ENCODE data around the gene NPC1L1. TPM values are rescaled to one million over a fixed set of nuclear protein-coding genes. Genes with fewer than 3 reads are reported as not detected.

Gene NPC1L1
- total RNA-seq, 2 donors from 2014 or later, result 0.14 to 0.23 TPM

DNA sequence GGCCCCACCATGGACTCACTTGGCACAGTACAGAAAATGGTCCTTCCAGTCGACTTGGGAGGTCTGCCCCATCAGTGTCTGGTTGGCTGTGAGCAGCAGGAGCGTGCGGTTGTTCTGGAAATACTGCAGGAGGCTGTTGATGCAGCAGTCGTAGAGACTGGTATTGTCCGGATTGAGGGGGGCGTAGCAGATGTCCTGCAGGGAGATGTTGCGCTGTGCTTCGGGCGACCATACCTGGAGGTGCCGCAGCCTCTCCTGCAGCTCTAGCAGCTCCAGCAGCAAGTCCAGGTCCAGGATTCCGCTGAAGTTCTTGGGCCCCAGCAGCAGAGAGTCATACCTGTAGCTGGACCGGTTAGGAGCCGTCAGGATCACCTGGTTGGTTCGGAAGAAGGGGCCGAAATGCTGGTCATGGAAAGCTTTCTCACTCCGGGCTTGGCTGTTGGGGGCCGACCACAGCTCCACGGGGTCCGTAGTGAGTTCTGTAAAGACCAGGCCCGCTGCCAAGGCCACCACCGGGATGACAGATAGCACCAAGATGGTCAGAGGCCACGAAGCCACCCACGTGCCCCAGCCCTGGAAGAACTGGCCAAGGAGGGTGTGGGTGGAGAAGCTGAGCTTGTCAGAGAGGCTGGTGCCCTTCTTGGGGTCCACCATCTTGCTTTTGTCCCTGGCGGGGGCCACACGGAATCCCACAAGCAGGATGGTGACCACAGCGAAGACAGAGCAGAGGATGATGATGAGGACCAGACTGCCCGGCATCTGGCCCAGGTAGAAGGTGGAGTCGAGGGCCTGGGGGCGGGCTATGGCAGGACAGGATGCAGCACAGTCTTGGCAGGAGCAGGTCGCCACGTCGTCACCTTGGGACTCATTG, 2.1 kb downstream of the NPC1L1 start:
- intact Hi-C loops (cut with DNase I), result no loop called here
- DNase-seq (ENCODE audit: low spot score), result no peak

DNA sequence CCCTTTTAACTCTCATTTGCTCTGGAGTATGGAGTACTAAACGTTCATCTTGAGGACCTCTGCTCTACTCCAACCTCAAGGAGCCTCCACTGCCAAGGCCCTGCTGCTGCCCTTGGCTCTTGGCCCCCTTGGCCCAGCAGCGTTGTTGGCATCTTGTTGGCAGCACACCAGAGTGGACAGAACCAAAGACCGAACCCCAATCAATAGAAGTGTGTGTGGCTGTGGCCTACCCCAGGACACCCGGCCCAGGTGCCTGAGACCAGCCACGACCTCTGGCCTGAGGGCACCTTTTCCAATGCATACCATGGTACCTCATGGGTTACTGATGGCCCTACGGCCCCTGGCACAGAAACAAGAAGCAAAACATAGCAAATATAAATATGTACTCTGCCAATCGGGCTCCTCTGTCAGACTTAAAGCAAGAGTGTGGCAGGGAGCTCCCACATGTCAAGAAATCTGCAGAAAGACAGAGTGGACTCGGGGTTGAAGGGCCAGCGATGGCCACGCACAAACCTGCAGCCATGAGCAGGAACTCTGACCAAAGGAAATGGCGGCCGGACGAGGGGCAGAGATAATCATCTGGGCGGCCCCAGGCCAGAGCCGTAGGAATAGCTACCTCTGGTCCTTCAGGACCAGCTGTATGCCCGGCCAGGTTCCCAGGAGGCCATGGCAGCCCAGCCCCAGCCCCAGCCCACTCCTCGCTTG, 2.9 kb downstream of the NPC1L1 start:
- DNase-seq (ENCODE audit: low spot score), result no peak
- intact Hi-C loops (cut with DNase I), result no loop called here

- no peak for DNase-seq (ENCODE audit: low spot score)
- intact Hi-C loops (cut with DNase I), result no loop called here
Measured at GRCh38 chr7:44537442-44537841, 3.7 kb downstream of the NPC1L1 start.

DNA sequence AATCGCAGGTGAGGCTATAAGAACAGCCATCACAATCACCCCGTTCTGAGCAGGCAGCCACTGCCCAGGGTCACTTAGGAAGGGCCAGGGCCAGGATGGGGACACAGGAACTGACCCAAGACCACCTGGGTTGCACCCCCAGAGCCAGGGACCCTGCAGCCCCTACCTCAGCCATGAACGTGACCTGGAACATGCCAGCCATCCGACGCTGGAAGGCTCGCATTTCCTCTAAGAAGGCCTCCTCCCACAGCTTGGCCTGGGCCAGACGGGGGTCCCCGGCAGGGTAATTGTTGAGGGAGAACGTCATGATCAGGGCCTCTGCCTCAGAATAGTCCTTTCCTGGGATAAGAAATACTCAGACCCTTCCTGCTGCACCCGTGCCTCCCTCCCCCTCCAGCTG, 5.0 kb downstream of the NPC1L1 start:
- no peak for DNase-seq (ENCODE audit: low spot score)
- intact Hi-C loops (cut with DNase I), result no loop called here

- intact Hi-C loops (cut with DNase I), result no loop called here
- DNase-seq (ENCODE audit: low spot score), result no peak
Measured at GRCh38 chr7:44535348-44536064, 5.6 kb downstream of the NPC1L1 start.

DNA sequence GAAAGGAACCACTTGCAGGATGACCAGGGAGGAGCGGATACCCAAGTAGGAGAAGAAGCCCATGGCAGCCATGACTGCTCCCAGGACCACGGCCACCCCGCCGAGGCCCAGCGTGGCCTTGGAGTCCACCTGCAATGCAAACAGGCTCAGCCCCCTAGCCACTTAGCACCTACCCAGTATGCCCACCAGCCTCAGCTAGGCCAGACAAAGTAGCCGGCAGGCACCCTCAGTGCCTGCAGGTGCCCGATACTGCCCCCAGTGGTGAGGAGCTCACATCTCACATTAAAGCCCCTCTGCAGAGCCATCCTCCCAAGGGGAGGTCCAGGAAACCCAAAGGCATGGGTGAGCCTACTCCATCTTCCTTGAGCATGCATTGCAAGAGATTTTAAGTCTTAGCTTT, 6.6 kb downstream of the NPC1L1 start:
- intact Hi-C loops (cut with DNase I), result no loop called here
- DNase-seq (ENCODE audit: low spot score), result no peak

DNA sequence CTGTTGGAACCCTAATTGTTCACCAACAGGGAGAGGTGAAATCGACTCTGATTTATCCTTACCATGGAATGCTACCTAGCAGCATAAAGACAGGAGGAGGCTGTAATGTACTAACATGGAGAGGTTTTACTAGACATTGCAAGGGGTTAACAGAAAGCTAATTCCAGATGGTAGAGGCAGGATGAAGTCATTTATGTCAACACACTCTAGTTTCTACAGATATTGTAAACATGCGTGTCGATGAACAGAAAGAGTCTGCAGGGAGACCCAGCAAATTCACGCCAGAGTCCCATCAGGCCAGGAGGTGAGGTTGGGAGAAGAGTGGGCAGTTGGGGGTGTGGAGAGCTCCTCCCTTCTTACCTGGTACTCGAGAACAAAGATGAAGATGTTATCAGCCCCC, 7.0 kb downstream of the NPC1L1 start:
- intact Hi-C loops (cut with DNase I), result no loop called here
- no peak for DNase-seq (ENCODE audit: low spot score)

GRCh38 chr7:44533301-44534055, 7.7 kb downstream of the NPC1L1 start:
- no peak for DNase-seq (ENCODE audit: low spot score)
- intact Hi-C loops (cut with DNase I), result no loop called here

- DNase-seq (ENCODE audit: low spot score), result no peak
- intact Hi-C loops (cut with DNase I), result no loop called here
Measured at GRCh38 chr7:44531421-44532380, 9.4 kb downstream of the NPC1L1 start.

DNA sequence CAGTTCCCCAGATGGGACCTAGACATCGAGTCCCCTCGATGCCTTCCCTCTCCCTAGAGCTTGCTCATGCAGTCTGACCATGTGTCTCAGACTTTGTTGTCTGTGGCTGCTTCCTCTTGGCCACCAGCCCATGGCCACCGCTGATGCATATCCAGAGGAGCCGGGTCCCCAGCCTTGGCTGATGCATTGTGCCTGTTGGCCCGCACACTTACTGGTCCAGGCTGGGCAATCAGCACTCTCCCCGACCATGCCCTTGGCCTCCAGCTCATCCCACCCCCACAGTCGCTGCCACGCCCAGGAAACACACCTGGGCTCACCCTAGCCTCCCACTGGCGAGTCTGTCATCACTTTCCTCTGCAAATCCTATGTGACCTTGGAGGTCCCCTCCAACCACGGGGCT, 10.1 kb downstream of the NPC1L1 start:
- no peak for DNase-seq (ENCODE audit: low spot score)
- intact Hi-C loops (cut with DNase I), result no loop called here

GRCh38 chr7:44524811-44525388, 16.2 kb downstream of the NPC1L1 start:
- no peak for DNase-seq (ENCODE audit: low spot score)
- intact Hi-C loops (cut with DNase I), result no loop called here

DNA sequence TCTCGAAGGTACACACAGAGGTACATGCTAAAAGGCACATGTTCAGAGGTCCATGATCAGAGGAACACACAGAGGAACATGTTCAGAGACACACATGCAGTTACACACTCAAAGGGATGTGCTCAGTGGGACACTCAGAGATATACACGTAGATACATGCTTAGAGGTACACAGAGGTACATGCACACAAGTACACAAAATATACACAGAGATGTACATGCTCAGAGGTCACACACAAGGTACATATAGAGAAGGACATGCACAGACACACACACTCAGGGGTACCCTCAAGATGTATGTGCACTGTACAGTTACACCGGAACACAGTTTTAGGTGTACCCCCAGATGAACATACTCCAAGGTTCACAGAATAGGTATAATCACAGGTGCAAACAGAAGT, 18.8 kb downstream of the NPC1L1 start:
- no peak for DNase-seq (ENCODE audit: low spot score)
- intact Hi-C loops (cut with DNase I), result no loop called here

DNA sequence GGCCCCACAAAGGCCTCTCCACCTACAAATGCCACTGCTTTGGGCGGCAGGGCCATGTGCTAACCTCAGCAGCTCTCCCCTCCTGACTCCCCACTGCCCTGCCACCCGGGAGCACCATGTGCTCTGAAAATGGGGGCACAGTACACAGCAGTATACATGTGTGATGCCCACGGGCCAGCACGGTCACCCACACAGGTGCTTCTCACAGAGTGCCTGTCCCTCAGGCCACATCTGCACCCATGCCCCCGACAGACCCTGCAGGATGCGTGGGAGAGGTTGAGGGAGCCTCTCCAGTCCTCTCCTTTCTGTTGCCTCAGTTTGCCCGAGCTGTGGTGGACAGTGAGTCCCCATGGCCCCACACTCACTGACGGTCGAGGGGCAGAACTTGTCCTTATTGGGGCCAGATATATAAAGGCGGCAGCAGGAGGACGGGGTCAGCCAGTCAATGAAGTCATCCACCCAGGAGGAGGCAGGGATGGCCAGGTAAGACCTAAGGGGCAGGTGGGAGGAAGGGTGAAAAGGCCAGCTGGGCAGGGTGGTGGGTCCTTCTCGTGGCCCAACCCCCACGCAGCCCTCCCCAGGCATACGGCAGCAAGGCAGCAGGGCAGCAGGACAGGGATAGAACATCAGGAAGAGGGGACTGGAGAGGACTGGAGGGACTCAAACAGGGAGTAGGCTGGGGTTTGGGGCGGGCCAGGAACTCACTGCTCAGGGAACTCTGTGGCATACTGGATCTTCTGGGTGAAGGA, 19.6 kb downstream of the NPC1L1 start:
- no peak for DNase-seq (ENCODE audit: low spot score)
- intact Hi-C loops (cut with DNase I), result no loop called here

DNA sequence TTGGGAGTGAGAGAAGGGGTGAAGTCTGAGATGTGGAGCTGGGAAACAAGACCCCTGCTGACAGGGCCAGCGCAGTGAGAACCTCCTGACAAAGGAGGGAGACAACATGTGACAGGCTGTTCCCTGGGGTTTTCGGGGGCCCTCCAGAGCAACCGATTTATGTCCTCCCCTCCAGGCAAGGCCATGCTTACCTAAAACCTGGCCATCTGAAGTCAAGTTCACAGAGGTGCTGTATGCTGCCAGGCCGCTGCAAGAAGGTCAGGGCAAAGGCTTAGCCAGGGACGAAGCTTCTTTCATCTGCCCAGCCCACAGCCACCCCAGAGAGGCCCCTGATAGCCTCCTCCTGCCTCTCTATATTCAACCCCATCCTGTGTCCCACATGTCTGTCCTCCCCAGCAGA, 20.6 kb downstream of the NPC1L1 start:
- no peak for DNase-seq (ENCODE audit: low spot score)
- intact Hi-C loops (cut with DNase I), result no loop called here

DNA sequence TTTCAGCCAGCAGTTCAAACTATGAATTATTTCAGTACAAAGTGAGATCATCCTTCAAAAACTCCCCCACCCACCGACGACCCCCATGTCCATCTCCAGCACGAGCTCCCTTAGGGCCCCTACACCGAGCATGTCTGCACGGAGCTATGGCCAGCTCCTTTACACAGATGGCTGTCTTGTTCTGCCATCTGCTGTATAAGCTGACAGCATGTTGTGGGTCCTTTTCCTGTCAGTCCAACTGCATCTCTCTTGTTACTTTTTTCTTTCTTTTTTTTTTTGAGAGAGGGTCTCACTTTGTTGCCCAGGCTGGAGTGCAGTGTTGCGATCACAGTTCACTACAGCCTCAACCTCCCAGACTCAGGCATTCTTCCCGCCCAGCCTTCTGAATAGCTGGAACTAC, 21.6 kb downstream of the NPC1L1 start:
- intact Hi-C loops (cut with DNase I), result no loop called here
- DNase-seq (ENCODE audit: low spot score), result no peak

DNA sequence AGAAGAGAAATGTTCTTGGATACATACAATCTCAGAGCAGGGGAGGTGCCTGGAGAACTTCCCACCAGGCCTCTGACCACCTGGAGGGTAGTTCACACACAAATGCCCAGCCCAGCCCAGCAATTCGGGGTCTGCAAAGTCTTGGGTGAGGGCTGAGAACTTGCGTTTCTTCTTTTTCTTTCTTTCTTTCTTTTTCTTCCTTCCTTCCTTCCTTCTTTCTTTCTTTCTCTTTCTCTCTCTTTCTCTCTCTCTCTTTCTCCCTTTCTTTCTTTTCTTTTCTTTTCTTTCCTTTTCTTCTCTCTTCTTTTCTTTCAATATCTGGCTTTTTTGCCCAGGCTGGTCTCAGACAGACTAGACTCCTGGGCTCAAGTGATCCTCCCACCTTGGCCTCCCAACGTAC, 22.4 kb downstream of the NPC1L1 start:
- intact Hi-C loops (cut with DNase I), result no loop called here
- no peak for DNase-seq (ENCODE audit: low spot score)

DNA sequence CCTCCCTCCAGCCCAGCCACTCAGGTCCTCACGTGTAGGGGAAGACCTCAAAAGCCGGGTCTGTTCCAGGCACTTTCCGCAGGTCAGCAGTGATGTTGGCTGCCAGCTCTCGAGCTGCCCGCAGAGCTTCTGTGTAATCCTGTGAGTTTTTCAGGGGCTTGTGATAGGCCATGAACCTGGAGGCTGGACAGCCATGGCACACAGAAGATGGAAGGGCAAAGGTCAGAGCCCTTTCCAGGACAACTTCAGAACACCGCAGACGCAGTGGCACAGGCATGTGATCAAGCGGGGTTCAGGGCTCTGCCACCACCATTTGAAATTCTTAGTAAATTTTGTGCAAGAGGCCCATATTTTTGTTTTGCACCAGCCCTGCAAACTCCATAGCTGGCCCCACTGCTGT, 24.0 kb downstream of the NPC1L1 start:
- intact Hi-C loops (cut with DNase I), result no loop called here
- no peak for DNase-seq (ENCODE audit: low spot score)
